Measurements from ENCODE around the gene FAM227B.

DNA sequence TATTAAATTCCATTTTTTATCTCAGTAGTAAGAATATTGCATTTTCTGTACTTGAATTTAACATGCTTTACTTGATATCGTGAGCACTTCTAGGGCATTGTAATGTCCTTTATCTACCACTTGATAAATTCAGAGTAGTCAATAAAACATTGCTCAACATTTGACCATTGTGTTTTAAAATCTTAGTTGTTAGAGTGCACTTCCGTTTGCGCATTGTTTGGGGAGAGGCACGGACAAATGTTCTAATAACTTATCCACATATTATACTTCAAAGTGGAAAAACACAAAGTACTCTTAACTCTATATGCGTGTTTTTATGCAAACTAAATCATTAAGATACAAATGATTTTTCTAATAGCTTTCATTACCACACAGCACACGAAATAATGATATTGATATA is 419 bp downstream of the FAM227B start:
- TF ChIP-seq POLR2A (IDR thresholded peaks at IDR 0.05; ENCODE audit: low read depth, low read length) (no peak), POLR2AphosphoS5 (IDR thresholded peaks at IDR 0.05; ENCODE audit: low read depth, low read length) (no peak), SPI1 (IDR thresholded peaks at IDR 0.05; ENCODE audit: low read depth, low read length) (peak; percentile 38; the same call in 1 of the 2 replicates), TAF1 (IDR thresholded peaks at IDR 0.05; ENCODE audit: low read depth, low read length) (no peak), POU2F2 (IDR thresholded peaks at IDR 0.05; ENCODE audit: low read depth, low read length) (no peak)

Measured in GM12891 (cell line).